Testis (tissue), 2 donors: ENCODE measurements around the gene TMEM117.

Experiments
- CTCF ChIP-seq, 3 experiments: fragments of 450-650 bp in 2 of 3; fragments of 200-600 bp in 1 of 3; sonication (generic) in 1 of 3; IDR thresholded peaks; one replicate each; pipeline ENCODE4 v1.5.1; 2016 to 2019; ENCODE audit warnings: antibody characterized with exemption in 3 of 3, mild to moderate bottlenecking in 2 of 3, moderate library complexity in 1 of 3
- POLR2A ChIP-seq: fragments of 450-650 bp; IDR thresholded peaks from one replicate; pipeline ENCODE4 v1.6.1; 2017; ENCODE audit warnings: antibody characterized with exemption, mild to moderate bottlenecking, moderate library complexity

DNA sequence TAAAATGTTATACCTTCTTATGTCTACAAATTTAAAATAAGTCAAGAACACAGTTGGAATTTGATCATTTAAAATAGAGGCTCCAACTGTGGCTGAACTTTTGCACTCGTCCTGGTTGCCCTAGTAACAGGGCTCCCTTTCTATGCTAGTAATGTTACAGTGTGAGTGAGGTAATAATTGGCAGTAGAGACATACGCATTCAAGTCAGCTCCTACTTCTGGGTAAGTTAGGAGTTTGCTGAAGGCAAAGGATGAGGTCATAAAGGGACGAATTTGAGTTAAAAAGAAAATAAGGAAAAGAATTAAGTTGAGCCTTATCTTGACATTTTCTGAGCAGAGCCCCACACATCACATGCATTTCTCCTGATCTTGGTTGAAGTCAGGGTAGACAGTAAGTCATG lies 129.1 kb downstream of the TMEM117 start:
- no peak for TF ChIP-seq CTCF (IDR thresholded peaks at IDR 0.05)
- no peak for TF ChIP-seq POLR2A
